22Rv1 (cell line): Measurements from ENCODE around the gene COL6A2.
"Not testable (repeated sequence)": the region's sequence is repeated elsewhere in the genome, so short reads cannot be mapped to it uniquely, and the experiment has no call there.

Source experiments
- H3K27ac ChIP-seq: fragments of 450-650 bp; 2 replicates; pipeline ENCODE4 v1.5.1; 2017
- CTCF ChIP-seq: fragments of 450-650 bp; IDR thresholded peaks from 2 replicates; pipeline ENCODE4 v1.5.1; 2017; ENCODE audit warnings: mild to moderate bottlenecking
- ZFX ChIP-seq: fragments of 450-650 bp; IDR thresholded peaks from 2 replicates; pipeline ENCODE4 v1.6.1; 2017; ENCODE audit warnings: antibody characterized with exemption, borderline replicate concordance

COL6A2 gene

DNA sequence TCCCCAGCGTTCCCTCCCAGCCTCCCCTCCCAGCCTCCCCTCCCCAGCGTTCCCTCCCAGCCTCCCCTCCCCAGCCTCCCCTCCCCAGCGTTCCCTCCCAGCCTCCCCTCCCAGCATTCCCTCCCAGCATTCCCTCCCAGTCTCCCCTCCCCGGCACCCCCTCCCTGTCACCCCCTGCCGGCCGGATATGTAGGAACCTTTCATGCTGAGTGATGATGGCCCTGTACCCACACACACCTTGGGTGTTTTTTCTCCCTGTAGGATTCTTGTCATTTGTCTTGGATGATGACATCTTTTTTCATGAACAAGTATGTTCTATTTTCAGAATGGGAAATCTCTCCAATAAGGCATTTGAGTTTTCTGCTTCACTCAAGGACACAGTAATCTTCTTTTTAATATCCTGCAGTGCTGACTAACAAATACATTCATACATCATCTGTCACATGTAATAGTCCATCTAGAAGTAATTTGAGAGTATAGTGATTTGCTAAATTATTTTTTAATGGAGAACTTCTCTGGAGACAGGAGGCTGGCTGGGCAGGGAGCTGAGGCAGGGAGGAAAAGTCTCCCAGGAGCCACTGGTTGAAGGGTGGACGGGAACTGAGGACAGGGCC is 38.0 kb downstream of the COL6A2 start:
- no peak overlapping the region for H3K27ac ChIP-seq
- TF ChIP-seq ZFX, result no peak
- TF ChIP-seq CTCF, result no peak

DNA sequence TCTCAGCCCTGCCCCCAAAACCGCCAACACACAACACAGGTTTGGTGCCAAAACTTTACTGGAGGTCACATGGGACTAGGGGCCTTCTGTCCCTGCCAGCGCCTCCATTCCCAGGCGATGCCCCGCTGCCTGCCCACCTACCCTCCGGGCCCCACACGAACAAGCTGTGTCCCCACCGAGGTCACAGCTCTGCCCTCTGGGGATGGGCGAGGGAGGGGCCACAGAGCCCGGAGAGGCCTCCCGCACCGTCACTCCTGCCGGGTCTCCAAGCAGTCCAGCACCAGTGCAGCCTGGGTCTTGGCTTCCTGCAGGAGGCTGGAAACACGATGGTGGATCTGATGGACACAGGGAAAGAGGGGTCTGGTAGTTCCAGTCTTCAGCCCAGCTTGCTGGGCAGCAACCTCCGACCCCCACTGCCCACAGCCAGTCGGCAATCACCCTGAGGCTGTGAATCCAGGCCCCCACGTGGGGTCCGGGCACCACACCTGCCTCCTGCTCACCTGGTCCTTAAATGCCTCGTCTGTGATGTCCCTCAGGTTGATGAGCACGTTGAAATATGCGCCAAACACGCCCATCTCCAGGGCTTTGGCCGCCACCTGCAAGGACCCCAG is 38.9 kb downstream of the COL6A2 start:
- TF ChIP-seq ZFX (no peak), CTCF (no peak)
- H3K27ac ChIP-seq, result no peak overlapping the region

- no peak overlapping the region for H3K27ac ChIP-seq
- no peak for TF ChIP-seq ZFX
- TF ChIP-seq CTCF, result no peak
Measured at GRCh38 chr21:46137908-46138307, 40.0 kb downstream of the COL6A2 start.

DNA sequence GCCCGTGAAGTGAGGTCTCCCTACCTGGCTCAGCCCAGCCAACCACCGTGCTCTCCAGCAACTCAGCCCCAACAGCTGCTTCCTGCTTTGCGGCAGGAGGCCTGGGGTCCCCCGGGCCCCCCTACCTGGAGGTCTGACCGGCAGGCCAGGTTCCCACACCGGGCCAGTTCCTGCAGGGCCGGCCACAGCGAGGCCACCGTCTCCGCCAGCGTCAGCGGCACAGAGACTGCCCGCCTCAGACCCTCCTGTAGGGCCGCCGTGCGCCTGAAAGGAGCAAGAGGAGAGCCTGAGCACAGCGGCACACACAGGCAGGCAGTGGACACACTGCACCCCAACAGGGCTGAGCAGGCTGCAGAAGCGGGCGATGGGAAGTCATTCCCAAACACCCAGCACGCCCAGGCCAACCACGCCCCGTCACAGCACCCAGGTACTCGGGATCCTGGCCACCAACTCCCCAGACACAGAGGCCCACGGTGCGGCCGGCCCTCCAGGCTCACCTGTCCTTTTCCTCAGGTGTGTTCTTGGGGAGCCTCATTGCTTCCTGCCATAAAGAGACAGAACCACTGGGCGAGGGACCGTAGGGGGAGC is 40.6 kb downstream of the COL6A2 start:
- no peak overlapping the region for H3K27ac ChIP-seq
- TF ChIP-seq CTCF (no peak), ZFX (no peak)

DNA sequence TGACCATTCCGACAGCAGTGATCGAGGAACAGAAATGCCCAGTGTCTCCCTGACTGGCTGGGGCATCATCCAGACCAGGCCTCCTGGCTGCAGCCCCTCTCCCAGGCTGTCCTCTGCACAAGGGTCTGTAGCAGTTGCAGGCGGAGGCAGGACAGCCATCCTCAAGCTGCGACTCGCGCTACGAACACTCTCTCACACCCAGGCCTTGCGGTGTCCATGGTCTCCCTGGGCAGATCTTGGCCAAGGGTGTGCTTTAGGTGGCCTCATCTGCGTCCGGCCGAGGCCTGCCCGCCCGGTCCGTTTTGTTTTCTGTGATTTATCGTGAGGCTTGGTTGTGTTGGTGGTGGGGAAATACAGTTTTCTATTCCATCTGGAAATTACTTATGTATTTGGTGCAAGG is 41.8 kb downstream of the COL6A2 start:
- H3K27ac ChIP-seq, result no peak overlapping the region
- TF ChIP-seq ZFX (no peak), CTCF (no peak)

DNA sequence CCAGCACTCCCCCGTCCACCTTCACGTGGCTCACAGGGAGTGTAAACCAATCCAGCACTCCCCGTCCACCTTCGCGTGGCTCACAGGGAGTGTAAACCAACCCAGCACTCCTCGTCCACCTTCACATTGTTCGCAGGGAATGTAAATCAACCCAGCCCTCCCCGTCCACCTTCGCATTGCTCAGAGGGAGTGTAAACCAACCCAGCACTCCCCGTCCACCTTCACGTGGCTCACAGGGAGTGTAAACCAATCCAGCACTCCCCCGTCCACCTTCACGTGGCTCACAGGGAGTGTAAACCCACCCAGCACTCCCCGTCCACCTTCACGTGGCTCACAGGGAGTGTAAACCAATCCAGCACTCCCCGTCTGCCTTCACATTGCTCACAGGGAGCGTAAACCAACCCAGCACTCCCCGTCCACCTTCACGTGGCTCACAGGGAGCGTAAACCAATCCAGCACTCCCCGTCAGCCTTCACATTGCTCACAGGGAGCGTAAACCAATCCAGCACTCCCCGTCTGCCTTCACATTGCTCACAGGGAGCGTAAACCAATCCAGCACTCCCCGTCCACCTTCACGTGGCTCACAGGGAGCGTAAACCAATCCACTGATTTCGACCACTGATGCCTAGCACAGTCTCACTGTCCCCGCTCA is 42.6 kb downstream of the COL6A2 start:
- not testable (repeated sequence) for H3K27ac ChIP-seq

GRCh38 chr21:46141767-46142581 is 44.1 kb downstream of the COL6A2 start:
- TF ChIP-seq ZFX (no peak), CTCF (no peak)
- H3K27ac ChIP-seq, result no peak overlapping the region
